ENCODE results near the gene PAQR4.

PAQR4 gene

DNA sequence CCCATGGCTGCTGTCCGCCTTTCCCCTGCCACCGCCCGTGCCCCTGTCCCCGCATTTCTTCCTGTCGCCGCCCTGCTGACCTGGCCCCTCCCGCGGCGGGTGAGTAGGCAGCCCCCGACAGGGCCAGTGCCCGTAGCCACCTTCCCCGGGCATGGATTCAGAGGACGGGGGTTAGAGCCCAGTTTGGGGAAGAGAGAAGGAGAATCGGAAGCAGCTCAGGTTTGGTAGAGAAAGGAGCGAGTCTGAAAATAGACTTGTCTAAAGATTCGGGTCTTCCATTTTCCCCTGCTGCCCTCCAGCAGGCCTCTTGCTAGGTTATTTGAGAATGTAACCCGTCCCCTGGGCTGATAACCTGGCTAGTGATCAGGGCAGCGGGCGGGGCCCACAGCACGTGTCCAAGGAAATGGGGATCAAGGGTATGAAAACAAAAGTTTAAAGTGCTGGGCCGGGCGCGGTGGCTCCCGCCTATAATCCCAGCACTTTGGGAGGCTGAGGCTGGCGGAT lies 35.7 kb downstream of the PAQR4 start:
- no peak for DNase-seq (ENCODE audit: low read depth in 3 of 3)

DNA sequence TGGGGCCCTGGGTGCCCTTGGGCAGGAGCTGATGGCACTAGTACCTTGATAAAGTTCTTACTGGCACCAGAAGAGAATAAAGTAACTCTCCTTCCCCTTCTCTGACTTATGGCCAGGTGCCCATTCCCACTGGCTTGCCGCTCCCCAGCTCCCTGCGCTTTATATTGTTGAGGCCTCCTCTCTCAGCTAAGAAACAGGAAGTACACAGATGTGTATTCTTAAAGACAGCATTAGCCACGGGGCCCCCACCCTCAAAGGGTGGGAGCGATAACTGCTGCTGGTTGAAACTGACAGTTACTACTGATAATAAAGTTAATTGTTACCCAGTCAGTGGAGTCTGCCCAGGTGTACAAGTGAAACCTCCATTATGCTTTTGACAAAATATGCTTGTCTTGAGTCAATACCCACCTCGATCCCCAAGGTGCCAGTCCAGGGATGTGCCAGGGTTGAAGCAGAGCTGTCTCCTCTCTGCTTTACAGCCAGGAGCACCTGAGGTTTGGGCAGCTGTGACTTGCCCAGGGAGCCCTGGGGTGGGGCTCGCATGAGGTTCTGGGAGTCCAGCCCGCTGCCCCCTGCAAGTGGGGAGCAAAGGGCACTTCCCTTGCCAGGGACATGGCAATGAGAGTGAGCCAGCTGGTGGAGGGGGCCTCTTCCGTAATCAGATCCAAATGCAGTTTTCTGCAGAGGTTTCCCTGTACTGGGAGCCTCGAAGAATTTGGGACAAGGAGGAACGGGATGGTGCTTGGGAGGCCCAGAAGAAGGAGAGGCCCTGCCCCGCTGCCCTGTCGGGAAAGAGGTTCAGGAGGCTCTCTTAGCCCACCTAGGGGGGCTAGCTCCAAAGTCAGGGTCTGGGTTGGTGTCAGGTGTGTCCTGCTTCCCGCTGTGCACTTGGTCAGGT lies 38.2 kb downstream of the PAQR4 start:
- no peak for DNase-seq (ENCODE audit: low read depth in 3 of 3)

DNA sequence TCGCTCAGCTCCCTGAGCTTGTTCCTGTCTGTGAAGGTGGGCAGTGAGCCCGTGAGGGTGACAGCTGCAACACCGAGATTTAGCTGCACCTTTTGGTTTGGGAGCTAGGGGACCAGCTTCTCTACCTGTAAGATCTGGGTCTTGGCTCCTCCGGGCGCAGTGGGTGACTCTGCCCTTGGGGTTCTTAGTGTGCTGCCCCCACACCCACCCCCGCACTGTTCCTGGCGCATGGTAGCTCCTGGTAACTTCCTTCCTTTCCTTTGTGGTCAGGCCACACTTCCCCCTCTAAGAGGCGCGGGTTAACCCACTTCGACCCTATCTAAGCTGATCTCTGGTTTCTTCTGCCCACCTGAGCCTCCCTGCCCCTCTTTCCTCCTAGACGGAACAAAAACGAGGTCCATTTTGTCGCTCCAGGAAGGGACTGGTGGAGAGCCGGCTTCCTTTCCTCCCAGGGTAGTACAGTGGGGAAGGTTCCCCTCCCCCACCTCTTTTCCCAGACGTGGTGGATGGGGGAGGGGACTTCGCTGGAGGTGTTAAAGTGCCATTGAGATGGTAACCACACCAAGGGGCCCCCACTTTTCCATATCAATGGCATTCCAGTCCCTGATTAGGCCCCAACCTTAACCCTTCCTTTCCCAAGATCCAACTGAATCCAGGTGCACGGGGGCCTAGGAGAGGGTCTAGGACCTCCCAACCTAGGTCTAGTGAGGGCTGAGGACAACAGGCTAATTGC lies 39.0 kb downstream of the PAQR4 start:
- no peak for DNase-seq (ENCODE audit: low read depth in 3 of 3)

DNA sequence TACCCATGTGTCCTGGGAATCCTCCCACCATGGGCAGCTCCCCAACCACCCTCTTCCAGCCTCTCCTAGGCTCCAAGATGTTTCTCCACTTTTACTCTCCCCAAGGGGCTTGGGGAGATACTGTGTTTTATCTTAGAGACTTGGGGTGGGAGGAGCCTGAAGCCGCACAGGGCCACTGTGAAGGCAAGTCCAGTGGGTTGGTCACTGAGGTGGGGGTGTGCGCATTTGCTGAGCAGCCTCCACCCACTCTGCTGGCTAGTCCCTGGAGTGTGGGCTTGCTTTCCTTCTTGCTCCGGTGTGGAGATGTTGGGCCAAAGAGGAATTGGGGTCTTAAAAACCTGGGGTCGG lies 39.5 kb downstream of the PAQR4 start:
- DNase-seq (ENCODE audit: low read depth in 3 of 3), result no peak

DNA sequence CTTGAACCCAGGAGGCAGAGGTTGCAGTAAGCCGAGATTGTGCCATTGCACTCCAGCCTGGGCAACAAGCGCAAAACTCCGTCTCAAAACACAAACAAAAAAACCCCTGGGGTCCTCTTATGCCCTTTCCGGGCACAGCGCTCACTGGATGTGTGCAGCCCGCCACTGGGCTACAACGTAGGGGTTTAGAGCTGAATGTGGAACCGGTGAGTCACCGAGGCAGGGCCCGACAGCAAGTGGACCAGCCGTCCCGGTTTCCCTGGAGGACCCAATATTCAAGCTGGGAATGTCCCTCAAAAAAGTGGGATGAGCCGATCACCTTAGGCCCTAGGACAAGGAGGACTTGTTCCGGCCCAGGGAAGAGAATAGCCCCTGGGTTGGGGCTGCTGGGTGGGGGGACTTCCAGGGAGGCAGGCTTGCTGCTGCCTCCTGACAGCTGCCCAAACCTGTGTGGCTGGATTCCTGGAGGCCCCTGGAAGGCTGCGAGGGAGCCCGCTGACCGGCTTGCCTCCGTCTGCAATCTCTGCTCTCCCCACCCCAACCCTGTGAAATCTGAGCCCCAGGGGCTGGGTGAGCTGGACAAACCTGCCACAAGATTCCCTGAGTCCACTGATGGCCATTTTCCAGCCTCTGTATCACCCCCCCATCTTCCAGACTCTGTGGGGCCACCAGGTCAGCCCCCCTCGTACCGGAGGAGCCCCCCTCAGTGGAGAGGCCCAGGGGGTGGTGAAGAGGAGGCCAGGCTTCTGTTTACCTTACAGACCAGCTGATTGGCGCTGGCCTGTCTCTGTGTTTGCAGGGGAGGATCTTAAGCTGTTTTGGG lies 40.6 kb downstream of the PAQR4 start:
- DNase-seq (ENCODE audit: low read depth in 3 of 3), result no peak

DNA sequence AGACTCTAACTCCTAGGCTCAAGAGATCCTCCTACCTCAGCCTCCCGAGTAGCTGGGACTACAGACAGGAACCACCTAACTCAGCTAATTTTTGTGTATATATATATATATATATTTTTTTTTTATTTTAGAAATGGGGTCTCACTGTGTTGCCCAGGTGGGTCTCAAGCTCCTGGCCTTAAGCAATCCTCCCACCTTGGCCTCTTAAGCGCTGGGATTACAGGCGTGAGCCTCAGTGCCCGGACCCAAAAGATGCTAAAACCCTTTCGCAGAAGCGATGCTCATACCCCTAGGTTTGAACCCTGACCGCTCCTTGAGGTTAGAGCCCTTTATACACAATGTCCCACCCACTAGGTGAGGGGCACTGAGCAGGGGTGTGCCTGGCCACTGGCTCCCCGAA lies 41.4 kb downstream of the PAQR4 start:
- DNase-seq (ENCODE audit: low read depth in 3 of 3), result no peak

DNA sequence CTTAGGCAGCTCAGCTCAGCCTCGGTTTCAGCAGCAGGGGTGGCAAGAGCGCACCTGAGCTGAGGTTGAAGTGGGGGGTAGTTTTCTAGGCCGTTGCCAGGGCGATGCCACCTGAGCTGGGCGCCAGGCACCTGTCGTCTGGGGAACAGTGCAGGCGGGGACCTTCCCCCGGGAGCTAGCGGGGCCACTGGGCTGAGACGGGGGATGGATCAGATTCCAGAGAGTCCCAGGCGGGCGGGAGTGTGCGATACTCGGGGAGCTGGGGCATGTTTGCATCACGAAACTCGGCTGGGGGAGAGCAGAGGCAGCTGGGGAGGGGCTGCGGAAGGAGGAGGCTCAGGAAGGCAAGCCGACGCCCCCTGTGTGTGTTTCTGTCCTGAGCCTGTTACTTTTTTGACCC lies 43.1 kb downstream of the PAQR4 start:
- no peak for DNase-seq (ENCODE audit: low read depth in 3 of 3)

DNA sequence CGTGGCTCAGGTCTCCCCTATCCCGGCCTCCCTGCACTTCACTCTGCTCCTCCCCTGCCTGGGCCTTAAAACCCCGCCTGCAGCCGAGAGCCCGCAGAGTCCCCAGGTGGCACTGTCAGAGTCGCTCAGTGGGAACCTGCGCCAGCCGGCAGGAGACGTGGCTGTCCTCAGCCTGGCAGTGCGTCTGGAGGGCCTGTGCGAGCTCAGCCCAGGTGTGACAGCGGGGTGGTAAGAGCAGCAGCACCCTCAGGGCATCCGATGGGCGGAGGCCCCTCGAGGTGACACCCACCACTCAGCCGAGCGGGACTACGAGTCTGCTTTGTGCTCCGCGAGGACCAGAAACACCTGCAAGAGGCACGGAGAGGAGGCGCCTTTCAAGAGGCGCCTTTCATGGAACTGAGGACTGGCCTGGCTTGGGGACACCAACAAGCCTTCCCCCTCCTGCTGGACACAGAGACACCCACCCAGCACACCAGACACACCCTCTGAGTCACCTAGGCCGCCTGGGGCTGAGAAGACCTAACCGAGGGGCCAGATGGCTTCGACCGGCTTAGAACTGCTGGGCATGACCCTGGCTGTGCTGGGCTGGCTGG lies 43.8 kb downstream of the PAQR4 start, which contains the start of gene CLDN9:
Gene CLDN9, plus strand, starts transcription at position 96 of the 593 bp plus-strand sequence. Its CDS starts 440 bp downstream, at position 536.
- DNase-seq (ENCODE audit: low read depth in 3 of 3), result no peak

DNA sequence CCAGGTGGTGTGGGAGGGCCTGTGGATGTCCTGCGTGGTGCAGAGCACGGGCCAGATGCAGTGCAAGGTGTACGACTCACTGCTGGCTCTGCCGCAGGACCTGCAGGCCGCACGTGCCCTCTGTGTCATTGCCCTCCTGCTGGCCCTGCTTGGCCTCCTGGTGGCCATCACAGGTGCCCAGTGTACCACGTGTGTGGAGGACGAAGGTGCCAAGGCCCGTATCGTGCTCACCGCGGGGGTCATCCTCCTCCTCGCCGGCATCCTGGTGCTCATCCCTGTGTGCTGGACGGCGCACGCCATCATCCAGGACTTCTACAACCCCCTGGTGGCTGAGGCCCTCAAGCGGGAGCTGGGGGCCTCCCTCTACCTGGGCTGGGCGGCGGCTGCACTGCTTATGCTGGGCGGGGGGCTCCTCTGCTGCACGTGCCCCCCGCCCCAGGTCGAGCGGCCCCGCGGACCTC lies 44.4 kb downstream of the PAQR4 start:
- DNase-seq (ENCODE audit: low read depth in 3 of 3), result no peak

DNA sequence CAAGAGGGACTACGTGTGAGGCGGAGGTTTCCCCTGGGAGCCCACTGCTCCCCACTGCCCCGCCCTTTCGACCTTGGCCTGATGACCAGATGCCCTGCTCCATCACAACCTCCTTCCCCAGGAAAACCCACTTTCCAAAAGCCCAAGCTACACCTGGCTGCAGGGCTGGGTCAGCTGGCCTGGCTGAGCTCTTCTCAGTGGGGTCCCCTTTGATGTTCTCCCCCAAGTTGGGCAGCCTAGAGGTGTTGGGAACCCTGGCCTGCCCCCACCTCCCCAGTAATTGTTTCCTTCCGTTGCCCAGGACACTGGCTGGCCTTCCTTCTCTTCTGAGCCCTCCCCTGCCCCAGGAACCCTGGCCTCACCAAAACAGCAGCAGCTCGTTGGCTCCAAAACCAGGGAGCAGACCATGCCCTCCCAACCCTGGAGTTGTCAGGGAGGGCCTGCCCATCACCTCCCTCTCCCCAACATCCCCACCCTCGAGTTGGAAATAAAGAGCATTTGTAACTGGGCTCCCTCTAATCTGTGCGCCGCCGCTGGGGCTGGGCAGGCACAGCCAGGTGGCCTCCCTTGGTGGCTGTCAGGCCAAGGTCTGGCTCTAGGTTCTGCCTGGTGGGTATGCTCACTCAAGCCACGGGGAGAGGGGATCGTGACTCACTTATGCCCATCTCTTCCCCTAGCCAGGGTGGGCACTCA lies 45.0 kb downstream of the PAQR4 start:
- no peak for DNase-seq (ENCODE audit: low read depth in 3 of 3)

DNA sequence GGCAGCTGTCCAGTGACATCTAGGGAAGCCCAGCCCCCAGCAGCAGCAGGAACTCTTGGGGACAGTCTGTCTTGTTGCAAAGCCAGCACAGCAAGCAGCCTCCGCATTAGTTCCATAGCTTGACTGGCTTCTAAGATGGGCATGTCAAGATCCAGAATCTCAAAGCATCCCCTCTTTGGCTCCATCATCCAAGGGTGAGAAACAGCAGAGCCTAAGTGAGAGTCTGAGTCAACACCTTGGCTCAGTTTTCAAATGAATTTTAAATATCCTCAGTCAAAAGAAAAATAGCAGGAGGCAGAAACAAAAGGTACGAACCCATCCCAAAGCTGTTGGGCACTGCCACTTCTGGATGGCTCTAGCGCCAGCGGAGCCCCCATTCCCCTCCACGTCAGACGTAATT lies 45.8 kb downstream of the PAQR4 start:
- no peak for DNase-seq (ENCODE audit: low read depth in 3 of 3)

DNA sequence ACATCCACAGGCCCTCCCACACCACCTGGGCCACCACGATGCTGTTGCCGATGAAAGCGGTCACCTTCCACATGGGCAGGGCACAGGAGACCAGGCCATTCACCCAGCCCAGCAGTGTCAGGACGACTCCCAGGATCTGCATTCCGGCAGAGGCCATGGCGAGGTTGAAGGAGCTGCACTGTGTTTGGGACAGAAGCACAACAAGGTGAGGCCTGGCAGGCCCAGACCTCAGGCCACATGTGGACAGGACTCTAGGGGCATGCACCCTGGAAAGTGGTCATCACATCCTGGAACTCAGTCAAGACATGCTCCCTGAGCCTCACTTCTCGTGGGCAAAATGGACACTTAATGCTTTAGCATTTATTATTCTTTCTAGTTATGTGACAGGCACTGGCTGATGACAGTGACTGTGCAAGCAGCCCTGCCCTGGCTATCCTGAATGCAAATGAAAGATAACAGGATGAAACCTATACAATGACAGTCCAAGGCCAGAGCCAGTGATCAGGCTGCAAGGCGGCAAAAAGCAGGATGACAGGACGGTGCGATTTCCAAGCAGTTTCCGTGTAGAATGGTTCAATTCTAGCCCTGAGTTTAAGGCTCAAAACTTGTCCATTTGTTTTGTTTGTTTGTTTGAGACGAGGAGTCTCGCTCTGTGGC lies 46.8 kb downstream of the PAQR4 start:
- no peak for DNase-seq (ENCODE audit: low read depth in 3 of 3)

DNA sequence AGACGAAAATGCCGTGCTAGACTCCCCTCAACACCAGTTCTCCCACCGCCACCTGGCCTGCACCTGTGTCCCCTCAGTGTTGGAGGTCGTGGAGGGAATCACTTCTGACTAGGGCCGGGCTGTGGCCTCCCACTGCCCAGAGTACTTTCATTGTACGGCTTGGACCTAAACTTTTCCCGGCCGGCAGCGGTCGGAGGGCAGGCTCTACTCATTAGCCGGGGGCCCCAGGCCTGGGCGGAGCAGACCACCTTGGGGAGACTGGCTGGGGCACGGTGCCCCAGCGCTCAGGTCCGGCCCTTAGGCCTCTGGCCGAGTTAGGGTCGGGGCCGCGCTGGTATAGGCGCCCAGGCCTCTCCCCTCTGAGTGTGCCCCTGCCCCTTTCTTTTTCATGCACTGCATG lies 48.2 kb downstream of the PAQR4 start:
- DNase-seq (ENCODE audit: low read depth in 3 of 3), result no peak

DNA sequence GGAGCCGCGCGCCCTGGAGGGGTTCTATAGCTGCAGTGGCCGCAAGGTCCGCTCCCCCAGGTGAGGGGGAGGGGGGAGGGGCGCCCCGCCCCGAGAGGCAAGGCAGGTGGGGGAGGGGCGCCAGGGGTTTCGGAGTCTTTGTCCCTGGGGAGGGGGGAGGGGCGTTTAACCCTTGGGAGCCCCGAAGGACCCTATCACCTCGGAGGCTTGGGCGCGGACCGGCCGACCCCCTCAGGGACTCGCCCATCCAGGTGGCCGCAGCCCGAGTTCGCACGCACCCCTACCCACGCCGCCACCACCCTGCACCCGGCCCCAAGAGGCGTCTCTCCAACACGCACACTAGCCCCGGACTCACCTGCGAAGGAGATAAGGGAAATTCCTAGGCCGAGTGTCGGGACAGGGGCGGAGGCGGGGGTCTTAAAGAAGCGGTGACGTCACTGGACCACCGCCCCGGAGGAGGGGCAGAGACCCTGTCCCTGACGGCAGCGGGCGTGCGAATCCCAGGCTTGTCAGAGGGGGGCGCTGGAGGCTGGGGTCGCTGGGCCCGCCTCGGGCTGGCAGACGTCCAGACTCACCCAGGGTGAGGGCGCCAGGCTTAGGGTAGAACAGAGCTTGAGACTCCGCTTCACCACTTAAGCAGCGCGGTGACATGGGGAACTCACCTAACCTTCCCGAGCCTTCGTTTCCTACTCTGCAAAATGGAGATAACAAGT lies 48.8 kb downstream of the PAQR4 start, which contains the start of gene CLDN6:
Gene CLDN6, minus strand, starts transcription at position 390 of the 713 bp plus-strand sequence. CDS start 2,162 bp downstream, outside the sequence.
- DNase-seq (ENCODE audit: low read depth in 3 of 3), result no peak

DNA sequence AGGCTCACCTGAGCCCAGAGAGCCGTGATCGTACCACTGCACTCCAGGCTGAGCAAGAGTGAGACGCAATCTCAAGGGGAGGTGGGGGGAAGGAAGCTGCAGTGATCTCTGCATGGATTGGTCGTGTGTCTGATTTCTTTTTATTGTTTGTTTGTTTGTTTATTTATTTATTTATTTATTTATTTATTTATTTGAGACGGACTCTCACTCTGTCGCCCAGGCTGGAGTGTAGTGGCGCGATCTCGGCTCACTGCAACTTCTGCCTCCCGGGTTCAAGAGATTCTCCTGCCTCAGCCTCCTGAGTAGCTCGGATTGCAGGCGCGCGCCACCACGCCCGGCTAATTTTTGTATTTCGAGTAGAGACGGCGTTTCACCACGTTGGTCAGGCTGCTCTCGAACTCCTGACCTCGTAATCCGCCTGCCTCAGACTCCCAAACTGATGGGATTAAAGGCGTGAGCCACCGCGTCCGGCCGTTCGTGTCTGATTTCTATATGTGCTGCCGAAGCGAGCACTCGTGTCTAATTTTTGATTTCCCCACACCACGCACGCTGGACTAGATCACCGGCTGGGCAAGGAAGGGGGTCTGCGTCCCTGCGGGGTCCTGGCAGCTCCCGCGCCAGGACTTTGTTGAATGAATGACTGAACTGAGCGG lies 50.6 kb downstream of the PAQR4 start:
- DNase-seq (ENCODE audit: low read depth in 3 of 3), result no peak

DNA sequence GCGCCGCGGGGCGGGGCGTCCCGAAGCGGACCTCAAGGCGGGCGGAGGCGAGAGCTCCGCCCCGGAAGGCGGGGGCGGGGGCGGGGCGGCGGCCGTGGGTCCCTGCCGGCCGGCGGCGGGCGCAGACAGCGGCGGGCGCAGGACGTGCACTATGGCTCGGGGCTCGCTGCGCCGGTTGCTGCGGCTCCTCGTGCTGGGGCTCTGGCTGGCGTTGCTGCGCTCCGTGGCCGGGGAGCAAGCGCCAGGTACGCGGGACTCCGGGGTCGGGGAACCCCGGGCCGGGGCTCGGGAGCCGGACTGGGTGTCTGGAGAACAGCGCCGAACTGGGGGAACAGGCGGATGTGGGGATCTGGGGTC lies 51.1 kb downstream of the PAQR4 start, which contains the start of gene TNFRSF12A:
Gene TNFRSF12A, plus strand, starts transcription at position 122 of the 357 bp plus-strand sequence. Its CDS starts 30 bp downstream, at position 152.
- peak; percentile 39 to 47 (median 45) for DNase-seq (ENCODE audit: low read depth in 3 of 3)

DNA sequence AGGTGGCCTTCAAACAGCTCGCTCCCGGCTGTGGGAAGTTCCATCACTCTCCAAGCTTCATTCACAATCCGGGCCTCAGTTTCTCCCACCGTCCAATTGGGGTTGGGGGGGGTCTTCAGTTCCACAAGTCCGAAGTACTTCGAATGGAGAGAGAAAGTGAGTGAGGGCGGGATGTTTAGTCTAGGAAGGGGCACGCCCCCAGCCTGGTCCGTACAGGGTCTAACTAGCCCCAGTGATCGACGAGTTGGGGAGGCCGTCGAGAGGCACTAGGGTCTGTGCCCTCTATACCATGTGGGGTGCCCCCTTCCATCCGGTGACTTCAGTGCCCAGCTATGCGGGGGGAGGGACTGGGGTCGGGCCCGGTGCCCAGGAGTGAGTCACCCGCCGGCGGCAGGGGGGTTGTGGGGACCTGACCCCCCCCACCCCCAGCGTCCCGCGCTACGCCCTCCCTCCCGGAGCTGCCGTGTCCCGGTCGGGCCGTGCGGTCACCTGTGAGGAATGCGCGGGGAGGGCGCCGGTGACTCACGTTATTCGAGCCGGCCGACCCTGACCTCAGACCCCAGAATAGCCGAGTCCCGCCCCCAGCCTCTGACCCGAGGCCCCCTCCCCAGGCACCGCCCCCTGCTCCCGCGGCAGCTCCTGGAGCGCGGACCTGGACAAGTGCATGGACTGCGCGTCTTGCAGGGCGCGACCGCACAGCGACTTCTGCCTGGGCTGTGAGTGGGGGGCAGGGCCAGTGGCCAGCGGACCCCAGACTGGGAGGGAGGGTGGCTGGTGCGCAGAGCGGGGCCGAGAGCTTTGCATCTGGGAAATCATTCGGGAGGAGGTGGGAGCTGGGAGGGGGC lies 51.7 kb downstream of the PAQR4 start:
- DNase-seq (ENCODE audit: low read depth in 3 of 3), result peak; percentile 34 to 58 (median 57)
